ENCODE data around the gene F10. TPM values are rescaled to one million over a fixed set of nuclear protein-coding genes. Genes with fewer than 3 reads are reported as not detected.

Gene F10
- total RNA-seq, 1 donor from 2014 or later: 8.9 TPM

DNA sequence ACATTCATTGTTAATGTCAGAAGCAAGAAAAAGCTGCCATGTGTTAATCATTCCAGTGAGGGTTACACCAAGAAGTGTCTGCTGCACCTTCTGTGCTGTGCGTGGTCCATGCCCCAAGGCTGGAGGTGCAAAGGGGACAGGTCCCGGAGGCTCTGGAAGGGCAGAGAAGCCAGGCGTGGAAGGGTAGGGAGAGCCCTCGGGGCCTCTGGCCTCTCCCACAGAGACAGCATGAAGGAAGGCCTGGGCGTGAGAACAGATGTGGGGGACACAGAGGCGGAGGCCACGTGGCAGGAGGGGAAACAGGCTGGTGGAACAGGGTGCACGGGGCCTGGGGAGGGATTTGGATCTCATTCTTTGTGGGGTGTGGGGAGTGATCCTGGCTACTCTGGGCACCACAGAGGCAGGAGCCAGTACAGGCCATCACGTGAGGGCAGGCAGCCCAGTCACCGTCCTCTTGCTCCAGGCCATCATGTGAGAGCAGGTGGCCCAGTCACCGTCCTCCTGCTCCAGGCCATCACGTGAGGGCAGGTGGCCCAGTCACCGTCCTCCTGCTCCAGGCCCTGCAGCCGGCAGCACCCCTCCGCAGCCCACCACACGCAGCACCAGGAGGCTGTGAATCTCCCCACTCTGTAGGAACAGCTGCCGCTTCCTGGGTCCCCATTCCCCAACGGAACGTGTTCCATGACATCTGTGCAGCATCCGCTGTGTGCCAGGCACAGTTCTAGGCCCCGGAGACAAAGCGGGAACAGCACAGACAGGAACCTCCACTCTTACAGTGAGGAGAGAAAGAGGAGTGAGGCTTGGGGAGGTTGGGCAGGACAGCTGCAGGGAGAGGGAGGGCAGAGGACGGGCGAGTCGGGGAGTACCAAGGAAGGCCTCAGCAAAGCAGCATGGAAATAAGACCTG, 27.2 kb upstream of the F10 start:
- H3K9me3 ChIP-seq: no peaks in the 10 kb centered on the region
- ATAC-seq (no peak), DNase-seq (peak; percentile 27)
- intact Hi-C loops (cut with DNase I): no loop called here
- H3K27ac ChIP-seq: no peak overlapping the region
- no peak overlapping the region for H3K4me3 ChIP-seq
- H3K27me3 ChIP-seq (ENCODE audit: low read depth): no peaks in the 10 kb centered on the region
- no peaks in the 10 kb centered on the region for H3K4me1 ChIP-seq
- no peaks in the 10 kb centered on the region for H3K36me3 ChIP-seq
- TF ChIP-seq, protein P1, sequence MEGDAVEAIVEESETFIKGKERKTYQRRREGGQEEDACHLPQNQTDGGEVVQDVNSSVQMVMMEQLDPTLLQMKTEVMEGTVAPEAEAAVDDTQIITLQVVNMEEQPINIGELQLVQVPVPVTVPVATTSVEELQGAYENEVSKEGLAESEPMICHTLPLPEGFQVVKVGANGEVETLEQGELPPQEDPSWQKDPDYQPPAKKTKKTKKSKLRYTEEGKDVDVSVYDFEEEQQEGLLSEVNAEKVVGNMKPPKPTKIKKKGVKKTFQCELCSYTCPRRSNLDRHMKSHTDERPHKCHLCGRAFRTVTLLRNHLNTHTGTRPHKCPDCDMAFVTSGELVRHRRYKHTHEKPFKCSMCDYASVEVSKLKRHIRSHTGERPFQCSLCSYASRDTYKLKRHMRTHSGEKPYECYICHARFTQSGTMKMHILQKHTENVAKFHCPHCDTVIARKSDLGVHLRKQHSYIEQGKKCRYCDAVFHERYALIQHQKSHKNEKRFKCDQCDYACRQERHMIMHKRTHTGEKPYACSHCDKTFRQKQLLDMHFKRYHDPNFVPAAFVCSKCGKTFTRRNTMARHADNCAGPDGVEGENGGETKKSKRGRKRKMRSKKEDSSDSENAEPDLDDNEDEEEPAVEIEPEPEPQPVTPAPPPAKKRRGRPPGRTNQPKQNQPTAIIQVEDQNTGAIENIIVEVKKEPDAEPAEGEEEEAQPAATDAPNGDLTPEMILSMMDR (IDR thresholded peaks at IDR 0.05): no peak

GRCh38 chr13:113096052-113096744, 26.4 kb upstream of the F10 start:
- Histone ChIP-seq H3K36me3 (no peaks in the 10 kb centered on the region), H3K4me3 (no peak overlapping the region), H3K4me1 (no peaks in the 10 kb centered on the region), H3K27ac (no peak overlapping the region), H3K9me3 (no peaks in the 10 kb centered on the region), H3K27me3 (ENCODE audit: low read depth) (no peaks in the 10 kb centered on the region)
- TF ChIP-seq, protein P1 (IDR thresholded peaks at IDR 0.05): no peak
- intact Hi-C loops (cut with DNase I): no loop called here
- DNase-seq (no peak), ATAC-seq (peak in 1 of 2 donors; percentile 19)

DNA sequence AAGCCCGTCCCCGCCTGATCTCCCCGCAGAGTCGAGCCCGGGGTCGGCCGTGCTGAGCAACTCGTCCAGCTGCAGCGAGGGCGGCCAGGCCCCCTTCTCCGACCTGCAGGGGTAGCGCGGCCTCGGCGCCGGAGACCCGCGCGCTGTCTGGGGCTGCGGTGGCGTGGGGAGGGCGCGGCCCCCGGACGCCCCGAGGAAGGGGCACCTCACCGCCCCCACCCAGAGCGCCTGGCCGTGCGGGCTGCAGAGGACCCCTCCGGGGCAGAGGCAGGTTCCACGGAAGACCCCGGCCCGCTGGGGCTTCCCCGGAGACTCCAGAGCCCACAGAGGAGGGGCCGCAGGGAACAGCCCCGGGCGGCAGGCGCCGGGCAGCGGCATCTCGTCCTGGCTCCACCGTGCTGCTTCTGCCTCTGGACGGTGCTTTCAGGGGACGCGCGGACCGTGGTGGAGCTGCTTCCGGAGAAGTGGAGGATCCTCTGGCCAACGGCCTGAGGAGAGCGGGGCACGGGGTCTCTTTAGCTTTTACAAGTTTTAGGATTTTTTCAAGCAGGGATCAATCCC, 25.8 kb upstream of the F10 start:
- Histone ChIP-seq H3K4me1 (no peaks in the 10 kb centered on the region), H3K9me3 (no peaks in the 10 kb centered on the region), H3K27me3 (ENCODE audit: low read depth) (no peaks in the 10 kb centered on the region), H3K36me3 (no peaks in the 10 kb centered on the region), H3K4me3 (no peak overlapping the region), H3K27ac (no peak overlapping the region)
- intact Hi-C loops (cut with DNase I): no loop called here
- TF ChIP-seq, protein P1 (IDR thresholded peaks at IDR 0.05): no peak
- DNase-seq: no peak
- peak; percentile 38 for ATAC-seq

DNA sequence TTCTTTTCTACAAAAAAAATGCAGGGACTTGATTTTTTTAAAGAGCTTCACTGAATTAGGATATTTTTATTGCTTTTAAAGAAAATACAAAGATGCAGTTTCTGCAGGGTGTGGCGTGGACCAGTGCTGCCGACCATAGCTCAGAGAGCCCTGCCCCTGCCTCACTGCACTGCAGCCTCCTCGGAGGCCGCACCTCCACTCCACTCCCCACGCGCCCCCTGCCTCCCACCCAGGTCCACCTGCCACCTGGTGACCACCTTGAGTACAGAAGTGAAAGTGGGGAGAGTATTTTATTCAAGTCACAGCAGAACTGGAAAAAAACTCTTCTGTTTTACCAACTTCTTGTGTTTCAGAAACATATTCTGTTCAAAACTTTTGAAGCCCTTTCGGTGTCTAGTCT, 24.9 kb upstream of the F10 start:
- ATAC-seq: no peak
- Histone ChIP-seq H3K9me3 (no peaks in the 10 kb centered on the region), H3K27ac (no peak overlapping the region), H3K4me3 (no peak overlapping the region), H3K4me1 (no peaks in the 10 kb centered on the region), H3K27me3 (ENCODE audit: low read depth) (no peaks in the 10 kb centered on the region), H3K36me3 (no peaks in the 10 kb centered on the region)
- intact Hi-C loops (cut with DNase I): no loop called here
- DNase-seq: no peak
- TF ChIP-seq, protein P1 (IDR thresholded peaks at IDR 0.05): no peak

GRCh38 chr13:113098162-113098732, 24.4 kb upstream of the F10 start:
- H3K27ac ChIP-seq: no peak overlapping the region
- H3K9me3 ChIP-seq: no peaks in the 10 kb centered on the region
- no peak for DNase-seq
- intact Hi-C loops (cut with DNase I): no loop called here
- no peak overlapping the region for H3K4me3 ChIP-seq
- no peaks in the 10 kb centered on the region for H3K4me1 ChIP-seq
- TF ChIP-seq, protein P1 (IDR thresholded peaks at IDR 0.05): no peak
- ATAC-seq: no peak
- H3K27me3 ChIP-seq (ENCODE audit: low read depth): no peaks in the 10 kb centered on the region
- no peaks in the 10 kb centered on the region for H3K36me3 ChIP-seq
